HEK293T (cell line): ENCODE results near the gene TBCE.
"Not testable (repeated sequence)": the region's sequence is repeated elsewhere in the genome, so short reads cannot be mapped to it uniquely, and the experiment has no call there.

Source experiments
- CTCF ChIA-PET: fragments of 350-600 bp; formaldehyde crosslinking; extraction: SDS; loops from one replicate; lab custom pipeline; 2021; ENCODE audit warnings: antibody characterized with exemption, inconsistent platforms; lab: Yijun Ruan, JAX
- POLR2A ChIA-PET: fragments of 350-600 bp; formaldehyde crosslinking; extraction: SDS; loops from one replicate; lab custom pipeline; 2020; ENCODE audit warnings: antibody characterized with exemption, inconsistent platforms; lab: Yijun Ruan, JAX
- DNase-seq: peaks from one replicate; pipeline ENCODE4 v3.0.0; 2012; ENCODE audit warnings: mixed read lengths; ENCODE audit errors: extremely low spot score
- ARNT ChIP-seq: fragments of 450-650 bp; IDR thresholded peaks from 2 replicates; pipeline ENCODE4 v1.6.1; 2017; ENCODE audit warnings: mild to moderate bottlenecking
- BHLHE40 ChIP-seq: fragments of 450-650 bp; IDR thresholded peaks from 2 replicates; pipeline ENCODE4 v1.6.1; 2016; ENCODE audit warnings: mild to moderate bottlenecking, moderate library complexity, borderline replicate concordance
- CTBP1 ChIP-seq: fragments of 450-650 bp; IDR thresholded peaks from 2 replicates; pipeline ENCODE4 v1.6.1; 2016; ENCODE audit warnings: borderline replicate concordance
- ELF4 ChIP-seq: fragments of 450-650 bp; IDR thresholded peaks from 2 replicates; pipeline ENCODE4 v1.6.1; 2017; ENCODE audit warnings: antibody characterized with exemption
- FOXA1 ChIP-seq: fragments of 450-650 bp; IDR thresholded peaks from 2 replicates; pipeline ENCODE4 v1.6.1; 2016; ENCODE audit warnings: mild to moderate bottlenecking
- FOXK2 ChIP-seq: fragments of 450-650 bp; IDR thresholded peaks from 2 replicates; pipeline ENCODE4 v1.6.1; 2016; ENCODE audit warnings: mild to moderate bottlenecking
- FOXM1 ChIP-seq: fragments of 450-650 bp; IDR thresholded peaks from 2 replicates; pipeline ENCODE4 v1.6.1; 2017; ENCODE audit warnings: mild to moderate bottlenecking, borderline replicate concordance
- HDGF ChIP-seq: fragments of 450-650 bp; IDR thresholded peaks from 2 replicates; pipeline ENCODE4 v1.6.1; 2017; ENCODE audit warnings: antibody characterized with exemption, borderline replicate concordance
- L3MBTL2 ChIP-seq: fragments of 450-650 bp; conservative IDR thresholded peaks from 2 replicates; pipeline ENCODE4 v1.6.1; 2016; ENCODE audit warnings: mild to moderate bottlenecking
- LEF1 ChIP-seq: fragments of 450-650 bp; IDR thresholded peaks from 2 replicates; pipeline ENCODE4 v1.6.1; 2017; ENCODE audit warnings: mild to moderate bottlenecking, borderline replicate concordance
- NFRKB ChIP-seq: fragments of 450-650 bp; IDR thresholded peaks from 2 replicates; pipeline ENCODE4 v1.6.1; 2016; ENCODE audit warnings: mild to moderate bottlenecking, moderate library complexity
- PKNOX1 ChIP-seq: fragments of 450-650 bp; IDR thresholded peaks from 2 replicates; pipeline ENCODE4 v1.6.1; 2016
- SP1 ChIP-seq: fragments of 450-650 bp; IDR thresholded peaks from 2 replicates; pipeline ENCODE4 v1.6.1; 2017
- SUZ12 ChIP-seq: fragments of 450-650 bp; IDR thresholded peaks from 2 replicates; pipeline ENCODE4 v1.6.1; 2016; ENCODE audit warnings: mild to moderate bottlenecking
- TARDBP ChIP-seq: fragments of 450-650 bp; IDR thresholded peaks from 2 replicates; pipeline ENCODE4 v1.6.1; 2016
- ZNF384 ChIP-seq: fragments of 450-650 bp; IDR thresholded peaks from 2 replicates; pipeline ENCODE4 v1.6.1; 2016

Gene TBCE

GRCh38 chr1:235465066-235465465 lies 97.8 kb downstream of the TBCE start:
- DNase-seq, result no peak
- ChIA-PET CTCF (no interaction called here), POLR2A (no interaction called here)
- no peak for TF ChIP-seq ELF4
- TF ChIP-seq BHLHE40, result no peak
- TF ChIP-seq ARNT, result no peak
- TF ChIP-seq ZNF384, result no peak
- no peak for TF ChIP-seq LEF1
- no peak for TF ChIP-seq NFRKB
- no peak for TF ChIP-seq CTBP1
- TF ChIP-seq FOXM1, result no peak
- TF ChIP-seq SP1, result no peak
- no peak for TF ChIP-seq SUZ12
- TF ChIP-seq PKNOX1, result no peak
- no peak for TF ChIP-seq HDGF
- TF ChIP-seq L3MBTL2, result no peak
- TF ChIP-seq FOXA1, result no peak
- TF ChIP-seq TARDBP, result no peak
- TF ChIP-seq FOXK2, result no peak

GRCh38 chr1:235468004-235468403 lies 100.8 kb downstream of the TBCE start:
- DNase-seq, result no peak
- TF ChIP-seq L3MBTL2 (no peak), CTBP1 (no peak), BHLHE40 (no peak), FOXA1 (no peak), ARNT (no peak), SP1 (no peak), ZNF384 (0 out of 2 replicates have a peak, but pooled peaks have one; percentile 5), FOXK2 (no peak)
- ChIA-PET CTCF (no interaction called here), POLR2A (no interaction called here)

- POLR2A ChIA-PET, result no interaction called here
- no peak for DNase-seq
- TF ChIP-seq BHLHE40 (no peak), TARDBP (no peak), ELF4 (no peak), L3MBTL2 (no peak)
- CTCF ChIA-PET, result no interaction called here
Measured at GRCh38 chr1:235468970-235469369, 101.7 kb downstream of the TBCE start.

GRCh38 chr1:235469897-235470296 lies 102.7 kb downstream of the TBCE start:
- DNase-seq, CTCF ChIA-PET, POLR2A ChIA-PET: not testable (repeated sequence)

- DNase-seq, result no peak
- ChIA-PET CTCF (interaction anchor here (0.7 kb wide), 1 partner anchor 32 kb away, joined by 5 read pairs; no protein-coding TSS in a partner anchor), POLR2A (interaction anchor here (1.5 kb wide), 1 partner anchor 33 kb away, joined by 5 read pairs; the partner anchor contains the start of gene B3GALNT2)
- TF ChIP-seq ZNF384 (no peak), HDGF (no peak), CTBP1 (no peak), FOXK2 (no peak), SUZ12 (no peak), TARDBP (no peak), LEF1 (no peak), FOXA1 (no peak), SP1 (no peak), ARNT (no peak), PKNOX1 (no peak), NFRKB (no peak), BHLHE40 (no peak), FOXM1 (no peak), L3MBTL2 (no peak), ELF4 (no peak)
Measured at GRCh38 chr1:235470741-235471439, 103.7 kb downstream of the TBCE start.

- CTCF ChIA-PET, result no interaction called here
- POLR2A ChIA-PET, result no interaction called here
- no peak for TF ChIP-seq FOXA1
- no peak for TF ChIP-seq HDGF
- no peak for TF ChIP-seq SUZ12
- no peak for TF ChIP-seq ARNT
- TF ChIP-seq CTBP1, result no peak
- no peak for DNase-seq
Measured at GRCh38 chr1:235473806-235474205, 106.6 kb downstream of the TBCE start.

- ChIA-PET CTCF (no interaction called here), POLR2A (no interaction called here)
- DNase-seq, result no peak
- TF ChIP-seq LEF1 (no peak), SUZ12 (no peak), FOXM1 (no peak), CTBP1 (no peak), L3MBTL2 (no peak), ARNT (no peak), NFRKB (no peak), PKNOX1 (no peak), TARDBP (no peak), SP1 (no peak), BHLHE40 (no peak), HDGF (no peak)
Measured at GRCh38 chr1:235483090-235483489, 115.9 kb downstream of the TBCE start.
